Testis (tissue), 3 donors: ENCODE measurements around the gene PET100. TPM values are rescaled to one million over a fixed set of nuclear protein-coding genes. Genes with fewer than 3 reads are reported as not detected.
A peak's percentile ranks its signal among the peaks of the same experiment; 100 is the strongest.

Source experiments
- DNase-seq: peaks from one replicate; pipeline ENCODE4 v3.0.0-alpha.2; 2019
- H3K27ac ChIP-seq, 2 donors: fragments of 200-600 bp; sonication (generic); one replicate each; pipeline ENCODE4 v1.5.1; 2019
- H3K27me3 ChIP-seq: fragments of 200-600 bp; sonication (generic); one replicate; pipeline ENCODE4 v1.5.1; 2019
- H3K36me3 ChIP-seq: fragments of 200-600 bp; sonication (generic); one replicate; pipeline ENCODE4 v1.5.1; 2017; ENCODE audit warnings: low read depth; ENCODE audit errors: missing control alignments
- H3K4me1 ChIP-seq: fragments of 200-600 bp; sonication (generic); one replicate; pipeline ENCODE4 v1.5.1; 2019
- H3K4me3 ChIP-seq, 2 donors: fragments of 200-600 bp; sonication (generic); one replicate each; pipeline ENCODE4 v1.5.1; 2017 to 2019
- H3K9me3 ChIP-seq: fragments of 200-600 bp; sonication (generic); one replicate; pipeline ENCODE4 v1.5.1; 2017
- POLR2A ChIP-seq: fragments of 450-650 bp; IDR thresholded peaks from one replicate; pipeline ENCODE4 v1.6.1; 2017; ENCODE audit warnings: antibody characterized with exemption, mild to moderate bottlenecking, moderate library complexity
- WGBS, 2 donors: methylation state at CpG; one replicate each; pipeline ENCODE4 v1.1.5; 2018; 5-methylcytosine and 5-hydroxymethylcytosine counted together
- intact Hi-C: fragments of 100-400 bp; cut with DNase I; formaldehyde crosslinking; loops from one replicate; pipeline ENCODE4 v1.15.1; 2023; ENCODE audit warnings: low total_unique reads
- polyA plus RNA-seq: library from polyadenylated mRNA; stranded (reverse); fragments of 350-450 nt; fragmentation: Illumina TruSeq; extraction: RNeasy Lipid Tissue Mini Kit (QIAGEN cat#74804); gene quantifications from one replicate; pipeline ENCODE4 v1.2.3, GENCODE V29; 2014; ENCODE audit warnings: low read depth, low replicate concordance; ENCODE audit not compliant: insufficient read depth
- total RNA-seq, 2 donors: library from RNA; depleted of rRNA; stranded (reverse); fragments of >200 nt; gene quantifications; one replicate each; pipeline ENCODE4 v1.2.3, GENCODE V29; 2016
- TF ChIP-seq, protein P1 (sequence below), 3 experiments: fragments of 450-650 bp in 2 of 3; fragments of 200-600 bp in 1 of 3; sonication (generic) in 1 of 3; IDR thresholded peaks; one replicate each; pipeline ENCODE4 v1.5.1; 2016 to 2019; ENCODE audit warnings: antibody characterized with exemption in 3 of 3, mild to moderate bottlenecking in 2 of 3, moderate library complexity in 1 of 3

PET100 gene
- total and polyA plus RNA-seq, 3 donors from 2014 or later: 25.3 to 64.0 (median 26.9) TPM

DNA sequence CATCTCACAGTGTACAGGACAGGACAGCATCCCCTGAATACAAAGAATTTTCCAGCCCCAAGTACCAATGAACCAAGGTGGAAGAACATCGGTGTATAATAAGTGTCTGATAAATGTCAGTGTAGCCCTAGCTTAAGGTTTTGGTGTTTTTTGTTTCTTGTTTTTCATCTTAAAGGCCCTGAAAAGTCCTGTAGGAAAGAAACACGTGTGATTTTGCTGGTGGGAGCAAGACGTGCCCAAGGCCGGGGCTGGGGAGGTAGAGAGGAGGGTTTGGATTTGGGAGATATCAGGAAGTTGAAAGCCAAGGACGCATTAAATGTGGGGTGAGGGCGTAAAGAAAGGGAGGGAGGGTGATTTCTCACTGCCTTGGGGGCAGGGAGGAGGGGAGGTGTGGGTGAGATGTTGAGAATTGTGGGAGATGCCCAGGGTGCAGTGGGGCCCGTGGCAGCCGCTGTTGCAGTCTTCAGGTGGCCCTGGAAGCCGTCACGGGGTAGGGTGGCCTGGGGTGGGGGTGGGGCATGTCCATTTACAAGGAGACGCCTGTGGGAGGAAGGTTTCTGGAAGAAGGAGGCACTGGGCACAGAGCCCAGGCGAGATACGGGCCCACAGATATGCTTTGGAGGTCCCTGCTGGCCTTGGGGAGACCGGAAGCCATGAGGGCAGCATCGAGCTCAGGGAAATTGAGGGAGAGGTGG, 27.2 kb upstream of the PET100 start:
- TF ChIP-seq, protein P1, sequence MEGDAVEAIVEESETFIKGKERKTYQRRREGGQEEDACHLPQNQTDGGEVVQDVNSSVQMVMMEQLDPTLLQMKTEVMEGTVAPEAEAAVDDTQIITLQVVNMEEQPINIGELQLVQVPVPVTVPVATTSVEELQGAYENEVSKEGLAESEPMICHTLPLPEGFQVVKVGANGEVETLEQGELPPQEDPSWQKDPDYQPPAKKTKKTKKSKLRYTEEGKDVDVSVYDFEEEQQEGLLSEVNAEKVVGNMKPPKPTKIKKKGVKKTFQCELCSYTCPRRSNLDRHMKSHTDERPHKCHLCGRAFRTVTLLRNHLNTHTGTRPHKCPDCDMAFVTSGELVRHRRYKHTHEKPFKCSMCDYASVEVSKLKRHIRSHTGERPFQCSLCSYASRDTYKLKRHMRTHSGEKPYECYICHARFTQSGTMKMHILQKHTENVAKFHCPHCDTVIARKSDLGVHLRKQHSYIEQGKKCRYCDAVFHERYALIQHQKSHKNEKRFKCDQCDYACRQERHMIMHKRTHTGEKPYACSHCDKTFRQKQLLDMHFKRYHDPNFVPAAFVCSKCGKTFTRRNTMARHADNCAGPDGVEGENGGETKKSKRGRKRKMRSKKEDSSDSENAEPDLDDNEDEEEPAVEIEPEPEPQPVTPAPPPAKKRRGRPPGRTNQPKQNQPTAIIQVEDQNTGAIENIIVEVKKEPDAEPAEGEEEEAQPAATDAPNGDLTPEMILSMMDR (IDR thresholded peaks at IDR 0.05): no peak
- no peak for TF ChIP-seq POLR2A
- H3K4me1 ChIP-seq: peaks cover 30% of the 10 kb centered on the region
- WGBS, 2 donors: 22 to 38% methylated on average over 15 of the region's 15 CpGs
- H3K36me3 ChIP-seq: no peaks in the 10 kb centered on the region
- no peak overlapping the region for H3K4me3 ChIP-seq
- peak overlapping the region; percentile 30 to 55 for H3K27ac ChIP-seq
- intact Hi-C loops: no loop called here
- peak; percentile 92 for DNase-seq
- no peaks in the 10 kb centered on the region for H3K9me3 ChIP-seq
- no peaks in the 10 kb centered on the region for H3K27me3 ChIP-seq

DNA sequence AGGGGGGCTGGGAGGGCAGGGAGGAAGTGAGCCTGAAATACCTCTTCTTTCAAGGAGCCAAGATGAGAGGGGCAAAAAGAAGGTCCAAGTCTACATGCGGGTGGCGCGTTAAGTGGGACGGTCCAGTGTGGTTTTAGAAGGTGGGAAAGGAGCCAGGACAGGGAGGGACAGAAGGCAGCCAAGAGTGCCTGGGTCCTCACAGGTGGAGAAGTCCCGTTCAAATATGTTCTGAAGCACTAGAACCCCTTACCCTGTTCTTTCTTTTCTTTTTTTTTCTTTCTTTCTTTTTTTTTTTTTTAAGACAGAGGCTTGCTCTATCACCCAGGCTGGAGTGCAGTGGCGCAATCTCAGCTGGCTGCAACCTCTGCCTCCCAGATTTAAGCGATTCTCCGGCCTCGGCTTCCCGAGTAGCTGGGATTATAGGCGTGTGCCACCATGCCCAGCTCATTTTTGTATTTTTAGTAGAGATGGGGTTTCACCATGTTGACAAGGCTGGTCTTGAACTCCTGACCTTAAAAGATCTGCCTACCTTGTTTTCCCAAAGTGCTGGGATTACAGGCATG, 26.6 kb upstream of the PET100 start:
- H3K36me3 ChIP-seq: no peaks in the 10 kb centered on the region
- TF ChIP-seq, protein P1 (IDR thresholded peaks at IDR 0.05): no peak
- TF ChIP-seq POLR2A: no peak
- H3K4me3 ChIP-seq: no peak overlapping the region
- H3K4me1 ChIP-seq: peaks cover 33% of the 10 kb centered on the region
- 13 to 34% methylated on average over 11 of the region's 11 CpGs for WGBS, 2 donors
- intact Hi-C loops: no loop called here
- H3K9me3 ChIP-seq: no peaks in the 10 kb centered on the region
- DNase-seq: no peak
- peak overlapping the region in 1 of 2 donors; percentile 55 for H3K27ac ChIP-seq
- H3K27me3 ChIP-seq: no peaks in the 10 kb centered on the region

DNA sequence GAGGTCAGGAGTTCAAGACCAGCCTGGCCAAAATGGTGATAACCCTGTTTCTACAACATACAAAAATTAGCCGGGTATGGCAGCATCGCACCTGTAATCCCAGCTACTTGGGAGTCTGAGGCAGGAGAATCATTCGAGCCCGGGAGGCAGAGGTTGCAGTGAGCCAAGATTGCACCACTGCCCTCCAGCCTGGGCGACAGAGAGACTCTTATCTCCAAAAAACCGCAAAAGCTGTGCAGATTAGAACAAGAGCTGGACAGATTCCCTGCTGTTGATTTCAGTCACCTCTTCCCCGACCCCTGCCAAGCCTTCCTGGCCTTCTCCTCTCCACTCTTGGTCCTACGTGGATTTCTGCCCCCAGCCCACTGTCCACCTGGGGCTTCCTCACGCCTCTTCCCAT, 25.7 kb upstream of the PET100 start:
- peaks cover 33% of the 10 kb centered on the region for H3K4me1 ChIP-seq
- no peak for DNase-seq
- 62 to 63% methylated on average over 9 of the region's 9 CpGs for WGBS, 2 donors
- TF ChIP-seq POLR2A: no peak
- TF ChIP-seq, protein P1 (IDR thresholded peaks at IDR 0.05): no peak
- H3K27me3 ChIP-seq: no peaks in the 10 kb centered on the region
- H3K9me3 ChIP-seq: no peaks in the 10 kb centered on the region
- intact Hi-C loops: no loop called here
- no peak overlapping the region for H3K4me3 ChIP-seq
- H3K36me3 ChIP-seq: no peaks in the 10 kb centered on the region
- no peak overlapping the region for H3K27ac ChIP-seq

DNA sequence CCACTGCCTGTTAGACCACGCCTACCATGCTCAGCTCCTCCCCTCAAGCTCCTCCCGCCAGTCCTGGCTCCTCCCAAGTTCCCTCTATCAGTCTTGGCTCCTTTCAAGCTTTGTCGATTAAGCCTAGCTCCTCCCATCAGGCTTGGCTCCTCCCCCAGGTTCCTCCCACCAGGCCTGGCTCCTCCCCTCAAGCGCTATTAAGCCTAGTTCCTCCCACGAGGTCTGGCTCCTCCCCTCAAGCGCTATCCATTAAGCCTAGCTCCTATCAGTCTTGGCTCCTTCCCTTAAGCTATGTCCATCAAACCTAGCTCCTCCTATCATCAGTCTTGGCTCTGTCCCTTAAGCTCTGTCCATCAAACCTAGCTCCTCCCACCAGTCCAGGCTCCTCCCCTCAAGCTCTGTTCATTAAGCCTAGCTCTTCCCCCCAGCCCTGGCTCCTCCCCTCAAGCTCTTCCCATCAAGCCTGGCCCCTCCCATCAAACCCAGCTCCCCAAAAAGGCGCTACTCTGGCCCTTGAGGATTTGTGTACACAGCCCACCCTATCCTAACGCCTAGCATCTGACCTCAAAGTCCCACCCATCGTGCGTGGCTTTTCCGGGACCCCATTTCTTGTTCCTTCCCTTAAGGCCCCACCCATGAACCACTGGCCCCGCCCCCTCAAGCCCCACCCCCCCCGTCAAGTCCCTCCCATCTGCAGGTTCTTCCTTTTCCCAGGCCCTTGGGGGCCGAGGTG, 23.9 kb upstream of the PET100 start:
- H3K27me3 ChIP-seq: no peaks in the 10 kb centered on the region
- H3K36me3 ChIP-seq: no peaks in the 10 kb centered on the region
- peak; percentile 75 for DNase-seq
- 45 to 56% methylated on average over 14 of the region's 14 CpGs for WGBS, 2 donors
- intact Hi-C loops: no loop called here
- TF ChIP-seq, protein P1 (IDR thresholded peaks at IDR 0.05): no peak
- no peak for TF ChIP-seq POLR2A
- no peaks in the 10 kb centered on the region for H3K9me3 ChIP-seq
- peaks cover 33% of the 10 kb centered on the region for H3K4me1 ChIP-seq
- H3K27ac ChIP-seq: no peak overlapping the region
- H3K4me3 ChIP-seq: peak overlapping the region in 1 of 2 donors; percentile 31
